SK-N-SH (cell line): Measurements from ENCODE around the gene SH3PXD2A.

ENCODE experiments used
- CHD2 ChIP-seq: fragments of 150-350 bp; IDR thresholded peaks from 2 replicates; pipeline ENCODE4 v1.6.1; 2018; ENCODE audit warnings: low read length; ENCODE audit not compliant: partially characterized antibody
- EP300 ChIP-seq, 2 experiments: IDR thresholded peaks; 2 replicates each; pipeline versions ENCODE4 v1.4.0 to v1.6.1; 2012; ENCODE audit warnings: borderline replicate concordance in 1 of 2, low read depth in 1 of 2, low read length in 1 of 2
- EZH2phosphoT487 ChIP-seq: fragments of 200-600 bp; sonication (generic); IDR thresholded peaks from 2 replicates; pipeline ENCODE4 v1.6.1; 2017; ENCODE audit warnings: low read depth, mixed run types, mild to moderate bottlenecking, antibody characterized with exemption, moderate library complexity, borderline replicate concordance
- FOSL2 ChIP-seq: IDR thresholded peaks from 2 replicates; pipeline ENCODE4 v1.4.0; 2012; ENCODE audit warnings: low read depth, mild to moderate bottlenecking, moderate library complexity, borderline replicate concordance
- MEF2A ChIP-seq: IDR thresholded peaks from 2 replicates; pipeline ENCODE4 v1.4.0; 2012; ENCODE audit warnings: low read depth, borderline replicate concordance
- MXI1 ChIP-seq: IDR thresholded peaks from 2 replicates; pipeline ENCODE4 v1.6.1; 2012; ENCODE audit warnings: mild to moderate bottlenecking, low read depth, low read length, improper control_type of control experiment
- RAD21 ChIP-seq: IDR thresholded peaks from 2 replicates; pipeline ENCODE4 v1.6.1; 2012; ENCODE audit warnings: mild to moderate bottlenecking, low read length
- RCOR1 ChIP-seq: fragments of 150-350 bp; IDR thresholded peaks from 2 replicates; pipeline ENCODE4 v1.6.1; 2017; ENCODE audit warnings: antibody characterized with exemption, low read length
- REST ChIP-seq: IDR thresholded peaks from 2 replicates; pipeline ENCODE4 v1.6.1; 2012; ENCODE audit warnings: mild to moderate bottlenecking, low read depth, low read length, moderate library complexity
- RXRA ChIP-seq: IDR thresholded peaks from 2 replicates; pipeline ENCODE4 v1.4.0; 2012; ENCODE audit warnings: low read depth, mild to moderate bottlenecking, borderline replicate concordance
- SMC3 ChIP-seq: IDR thresholded peaks from 2 replicates; pipeline ENCODE4 v1.6.1; 2012; ENCODE audit warnings: low read depth, low read length, improper control_type of control experiment
- TF ChIP-seq, protein P1 (sequence below): fragments of 200-600 bp; sonication (generic); IDR thresholded peaks from 2 replicates; pipeline ENCODE4 v1.6.1; 2017; ENCODE audit warnings: antibody characterized with exemption, mild to moderate bottlenecking, moderate library complexity

GRCh38 chr10:103767756-103768155 lies 87.6 kb downstream of the SH3PXD2A start:
- TF ChIP-seq, protein P1, sequence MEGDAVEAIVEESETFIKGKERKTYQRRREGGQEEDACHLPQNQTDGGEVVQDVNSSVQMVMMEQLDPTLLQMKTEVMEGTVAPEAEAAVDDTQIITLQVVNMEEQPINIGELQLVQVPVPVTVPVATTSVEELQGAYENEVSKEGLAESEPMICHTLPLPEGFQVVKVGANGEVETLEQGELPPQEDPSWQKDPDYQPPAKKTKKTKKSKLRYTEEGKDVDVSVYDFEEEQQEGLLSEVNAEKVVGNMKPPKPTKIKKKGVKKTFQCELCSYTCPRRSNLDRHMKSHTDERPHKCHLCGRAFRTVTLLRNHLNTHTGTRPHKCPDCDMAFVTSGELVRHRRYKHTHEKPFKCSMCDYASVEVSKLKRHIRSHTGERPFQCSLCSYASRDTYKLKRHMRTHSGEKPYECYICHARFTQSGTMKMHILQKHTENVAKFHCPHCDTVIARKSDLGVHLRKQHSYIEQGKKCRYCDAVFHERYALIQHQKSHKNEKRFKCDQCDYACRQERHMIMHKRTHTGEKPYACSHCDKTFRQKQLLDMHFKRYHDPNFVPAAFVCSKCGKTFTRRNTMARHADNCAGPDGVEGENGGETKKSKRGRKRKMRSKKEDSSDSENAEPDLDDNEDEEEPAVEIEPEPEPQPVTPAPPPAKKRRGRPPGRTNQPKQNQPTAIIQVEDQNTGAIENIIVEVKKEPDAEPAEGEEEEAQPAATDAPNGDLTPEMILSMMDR, result no peak
- no peak for TF ChIP-seq REST
- no peak for TF ChIP-seq SMC3
- TF ChIP-seq EP300 (IDR thresholded peaks at IDR 0.05; ENCODE audit: borderline replicate concordance in 1 of 2, low read depth in 1 of 2, low read length in 1 of 2), result no peak
- TF ChIP-seq RAD21, result no peak
- no peak for TF ChIP-seq EZH2phosphoT487
- TF ChIP-seq FOSL2, result no peak
- TF ChIP-seq RXRA, result no peak
- TF ChIP-seq MEF2A, result no peak
- TF ChIP-seq RCOR1, result no peak
- TF ChIP-seq MXI1, result no peak
- TF ChIP-seq CHD2, result no peak
